ENCODE data around the gene DFFA.

DNA sequence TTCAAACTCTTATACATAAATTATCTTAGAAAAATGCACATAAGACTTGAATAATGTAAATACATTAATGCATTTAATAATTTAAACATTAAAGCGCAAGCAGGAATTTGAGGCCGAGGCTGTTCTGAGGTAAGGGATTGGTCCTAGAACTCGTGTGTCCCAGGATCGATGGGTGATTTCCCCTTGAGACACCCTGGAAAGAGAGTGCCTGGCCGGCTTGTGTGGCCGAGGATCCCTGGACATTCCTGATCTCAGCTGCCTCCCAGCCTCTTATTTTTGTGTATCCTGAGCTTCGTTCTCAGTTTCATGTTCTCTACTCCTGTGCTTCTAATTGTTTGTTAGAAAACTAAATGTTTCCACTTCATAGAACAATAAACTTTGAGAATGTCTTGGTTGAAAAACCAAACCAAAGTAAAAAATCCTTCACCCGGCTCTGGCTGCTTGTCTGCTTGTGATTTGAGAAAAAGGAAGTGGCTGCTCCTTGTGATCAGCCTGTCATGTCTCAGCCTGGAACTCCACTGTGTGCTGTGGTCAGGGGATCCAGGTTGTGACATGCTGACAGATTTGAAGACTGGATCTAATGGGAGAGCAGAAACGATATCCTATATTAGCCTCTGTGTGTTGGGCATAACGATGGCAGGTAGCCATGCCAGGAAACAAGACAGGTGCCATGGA lies 43.1 kb upstream of the DFFA start:
- TF ChIP-seq CTCF (conservative IDR thresholded peaks at IDR 0.05 in 1 of 2, IDR thresholded peaks at IDR 0.05 in 1 of 2; ENCODE audit: low read depth in 1 of 2, low read length in 2 of 2) (no peak), EZH2 (IDR thresholded peaks at IDR 0.05; ENCODE audit: low read length, missing control alignments) (no peak)
